Astrocyte (in vitro differentiated cells and primary cell): ENCODE measurements around the gene MFSD1. TPM values are rescaled to one million over a fixed set of nuclear protein-coding genes. Genes with fewer than 3 reads are reported as not detected.

Experiments
- DNase-seq: peaks from one replicate; pipeline ENCODE4 v3.0.0-alpha.2; 2010; ENCODE audit warnings: low read depth
- FAIRE-seq: peaks from 2 replicates; lab custom pipeline; 2011; peaks lifted over from hg19 to GRCh38; lab: Jason Lieb, UNC
- H2AFZ ChIP-seq: 2 replicates; pipeline ENCODE4 v1.6.0; 2012; ENCODE audit warnings: low read depth, low read length, inconsistent platforms
- H3K27ac ChIP-seq: 2 replicates; pipeline ENCODE4 v1.5.1; 2011; ENCODE audit warnings: low read depth, low read length, inconsistent platforms
- H3K27me3 ChIP-seq: 2 replicates; pipeline ENCODE4 v1.6.0; 2011; ENCODE audit warnings: low read length, inconsistent platforms; ENCODE audit not compliant: insufficient read depth
- H3K36me3 ChIP-seq: 2 replicates; pipeline ENCODE4 v1.5.1; 2011; ENCODE audit warnings: low read length, inconsistent platforms; ENCODE audit not compliant: insufficient read depth
- H3K4me1 ChIP-seq: 2 replicates; pipeline ENCODE4 v1.5.1; 2011; ENCODE audit warnings: low read length, inconsistent platforms; ENCODE audit not compliant: insufficient read depth
- H3K4me2 ChIP-seq: 2 replicates; pipeline ENCODE4 v1.6.0; 2012; ENCODE audit warnings: low read length, inconsistent platforms
- H3K4me3 ChIP-seq: 2 replicates; pipeline ENCODE4 v1.5.1; 2011; ENCODE audit warnings: low read depth, mild to moderate bottlenecking, low read length, inconsistent platforms; ENCODE audit not compliant: insufficient read depth
- H3K79me2 ChIP-seq: 2 replicates; pipeline ENCODE4 v1.6.0; 2012; ENCODE audit warnings: mild to moderate bottlenecking, low read length, inconsistent platforms; ENCODE audit not compliant: insufficient read depth
- H3K9ac ChIP-seq: 2 replicates; pipeline ENCODE4 v1.6.0; 2012; ENCODE audit warnings: mild to moderate bottlenecking, low read length, inconsistent platforms
- H3K9me3 ChIP-seq: 2 replicates; pipeline ENCODE4 v1.5.1; 2012; ENCODE audit warnings: low read depth, mild to moderate bottlenecking, low read length, inconsistent platforms; ENCODE audit not compliant: insufficient read depth
- H4K20me1 ChIP-seq: 2 replicates; pipeline ENCODE4 v1.6.0; 2012; ENCODE audit warnings: low read length, inconsistent platforms; ENCODE audit not compliant: insufficient read depth
- H3K27ac Mint-ChIP-seq: one replicate; pipeline ENCODE4 v1.8.0; 2021; ENCODE audit warnings: mild to moderate bottlenecking, mixed read lengths; ENCODE audit not compliant: unreplicated experiment
- H3K27me3 Mint-ChIP-seq: one replicate; pipeline ENCODE4 v1.8.0; 2021; ENCODE audit warnings: low read depth, mixed read lengths; ENCODE audit not compliant: unreplicated experiment
- H3K36me3 Mint-ChIP-seq: one replicate; pipeline ENCODE4 v1.8.0; 2021; ENCODE audit warnings: low read depth, mixed read lengths; ENCODE audit not compliant: unreplicated experiment
- H3K4me1 Mint-ChIP-seq: one replicate; pipeline ENCODE4 v1.8.0; 2021; ENCODE audit warnings: low read depth, mixed read lengths; ENCODE audit not compliant: unreplicated experiment
- H3K4me3 Mint-ChIP-seq: one replicate; pipeline ENCODE4 v1.8.0; 2021; ENCODE audit warnings: mild to moderate bottlenecking, moderate library complexity, mixed read lengths; ENCODE audit not compliant: unreplicated experiment
- H3K9me3 Mint-ChIP-seq: one replicate; pipeline ENCODE4 v1.8.0; 2021; ENCODE audit warnings: mild to moderate bottlenecking, mixed read lengths; ENCODE audit not compliant: unreplicated experiment
- EZH2 ChIP-seq: IDR thresholded peaks from 2 replicates; pipeline ENCODE4 v1.6.1; 2012; ENCODE audit warnings: mild to moderate bottlenecking, low read length, inconsistent platforms; ENCODE audit not compliant: insufficient read depth
- total RNA-seq: library from RNA; stranded (reverse); gene quantifications from 2 replicates; pipeline ENCODE4 v1.2.1, GENCODE V29; 2021
- TF ChIP-seq, protein P1 (sequence below): IDR thresholded peaks from 2 replicates; pipeline ENCODE4 v1.5.1; 2011; ENCODE audit warnings: low read depth, mild to moderate bottlenecking, inconsistent platforms, low read length, moderate library complexity; ENCODE audit not compliant: insufficient read depth

The MFSD1 gene
- total RNA-seq, 1 donor from 2014 or later, result 62.2 TPM

DNA sequence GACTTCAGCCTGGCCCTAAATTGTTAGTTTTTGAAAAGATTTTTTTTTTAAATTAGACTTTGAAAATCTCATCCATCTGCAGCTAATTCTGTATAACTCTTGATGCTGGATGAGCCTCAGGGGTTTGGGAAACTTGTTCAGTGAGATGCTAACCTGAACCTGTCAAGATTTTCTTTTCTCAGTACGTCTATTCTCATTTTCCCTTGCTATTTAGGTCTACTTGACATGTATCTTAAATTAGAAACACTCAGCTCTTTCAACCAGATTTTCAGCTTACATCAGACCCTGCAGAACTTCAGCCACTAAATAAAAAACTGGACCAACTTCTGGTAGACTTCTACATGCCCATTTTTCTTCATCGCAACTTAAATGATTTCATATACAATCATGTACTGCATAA, 61.4 kb downstream of the MFSD1 start:
- H3K27me3 Mint-ChIP-seq, result no peaks in the 10 kb centered on the region
- no peaks in the 10 kb centered on the region for H3K9me3 ChIP-seq
- FAIRE-seq (no peak), DNase-seq (no peak)
- no peak overlapping the region for H3K4me2 ChIP-seq
- H3K4me3 Mint-ChIP-seq, result no peak overlapping the region
- no peaks in the 10 kb centered on the region for H4K20me1 ChIP-seq
- no peaks in the 10 kb centered on the region for H3K27me3 ChIP-seq
- no peak overlapping the region for H3K4me3 ChIP-seq
- no peaks in the 10 kb centered on the region for H3K4me1 ChIP-seq
- no peak overlapping the region for H2AFZ ChIP-seq
- H3K27ac ChIP-seq, result no peak overlapping the region
- no peaks in the 10 kb centered on the region for H3K4me1 Mint-ChIP-seq
- no peak overlapping the region for H3K9ac ChIP-seq
- no peaks in the 10 kb centered on the region for H3K36me3 Mint-ChIP-seq
- no peaks in the 10 kb centered on the region for H3K36me3 ChIP-seq
- H3K9me3 Mint-ChIP-seq, result no peaks in the 10 kb centered on the region
- no peak overlapping the region for H3K27ac Mint-ChIP-seq
- no peaks in the 10 kb centered on the region for H3K79me2 ChIP-seq
- TF ChIP-seq, protein P1, sequence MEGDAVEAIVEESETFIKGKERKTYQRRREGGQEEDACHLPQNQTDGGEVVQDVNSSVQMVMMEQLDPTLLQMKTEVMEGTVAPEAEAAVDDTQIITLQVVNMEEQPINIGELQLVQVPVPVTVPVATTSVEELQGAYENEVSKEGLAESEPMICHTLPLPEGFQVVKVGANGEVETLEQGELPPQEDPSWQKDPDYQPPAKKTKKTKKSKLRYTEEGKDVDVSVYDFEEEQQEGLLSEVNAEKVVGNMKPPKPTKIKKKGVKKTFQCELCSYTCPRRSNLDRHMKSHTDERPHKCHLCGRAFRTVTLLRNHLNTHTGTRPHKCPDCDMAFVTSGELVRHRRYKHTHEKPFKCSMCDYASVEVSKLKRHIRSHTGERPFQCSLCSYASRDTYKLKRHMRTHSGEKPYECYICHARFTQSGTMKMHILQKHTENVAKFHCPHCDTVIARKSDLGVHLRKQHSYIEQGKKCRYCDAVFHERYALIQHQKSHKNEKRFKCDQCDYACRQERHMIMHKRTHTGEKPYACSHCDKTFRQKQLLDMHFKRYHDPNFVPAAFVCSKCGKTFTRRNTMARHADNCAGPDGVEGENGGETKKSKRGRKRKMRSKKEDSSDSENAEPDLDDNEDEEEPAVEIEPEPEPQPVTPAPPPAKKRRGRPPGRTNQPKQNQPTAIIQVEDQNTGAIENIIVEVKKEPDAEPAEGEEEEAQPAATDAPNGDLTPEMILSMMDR, result no peak
- no peak for TF ChIP-seq EZH2

DNA sequence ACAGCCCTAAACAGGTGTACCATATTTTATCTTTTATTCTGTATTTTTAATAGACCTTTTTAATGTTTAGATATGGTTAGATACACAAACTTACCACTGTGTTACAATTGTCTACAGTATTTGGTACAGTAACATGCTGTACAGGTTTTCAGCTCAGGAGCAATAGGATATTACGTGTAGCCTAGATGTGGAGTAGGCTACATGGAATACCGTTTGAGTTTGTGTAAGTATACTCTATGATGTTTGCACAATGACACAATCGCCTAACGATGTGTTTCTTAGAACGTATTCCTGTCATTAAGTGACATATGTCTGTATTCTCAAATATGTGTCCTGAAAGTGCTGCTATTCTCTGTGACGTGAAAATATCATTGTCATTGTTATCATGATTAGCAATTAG, 62.6 kb downstream of the MFSD1 start:
- FAIRE-seq, result no peak

GRCh38 chr3:158875700-158876099, 73.8 kb downstream of the MFSD1 start:
- no peak overlapping the region for H3K27ac Mint-ChIP-seq
- DNase-seq (no peak), FAIRE-seq (no peak)
- no peak for TF ChIP-seq EZH2
- TF ChIP-seq, protein P1, result no peak
- H3K36me3 Mint-ChIP-seq, result no peaks in the 10 kb centered on the region
- no peak overlapping the region for H3K4me3 Mint-ChIP-seq
- Histone ChIP-seq H3K4me1 (no peaks in the 10 kb centered on the region), H3K9me3 (no peaks in the 10 kb centered on the region), H2AFZ (no peak overlapping the region), H3K79me2 (no peaks in the 10 kb centered on the region), H4K20me1 (no peaks in the 10 kb centered on the region), H3K36me3 (no peaks in the 10 kb centered on the region), H3K9ac (no peak overlapping the region), H3K27me3 (peaks cover 3% of the 10 kb centered on the region), H3K4me2 (no peak overlapping the region), H3K27ac (no peak overlapping the region), H3K4me3 (no peak overlapping the region)
- no peaks in the 10 kb centered on the region for H3K4me1 Mint-ChIP-seq
- H3K27me3 Mint-ChIP-seq, result peaks cover 12% of the 10 kb centered on the region
- no peaks in the 10 kb centered on the region for H3K9me3 Mint-ChIP-seq

More for the DNA sequence above, 62.6 kb downstream of the MFSD1 start:
- H3K9me3 ChIP-seq, result no peaks in the 10 kb centered on the region
- Mint-ChIP-seq H3K9me3 (no peaks in the 10 kb centered on the region), H3K27ac (no peak overlapping the region), H3K27me3 (peaks cover 5% of the 10 kb centered on the region), H3K4me1 (no peaks in the 10 kb centered on the region), H3K4me3 (no peak overlapping the region), H3K36me3 (no peaks in the 10 kb centered on the region)
- no peak for DNase-seq
- TF ChIP-seq, protein P1, result no peak
- TF ChIP-seq EZH2, result no peak
- no peak overlapping the region for H3K4me2 ChIP-seq
- H3K27ac ChIP-seq, result no peak overlapping the region
- no peak overlapping the region for H2AFZ ChIP-seq
- no peaks in the 10 kb centered on the region for H3K79me2 ChIP-seq
- no peaks in the 10 kb centered on the region for H3K36me3 ChIP-seq
- no peaks in the 10 kb centered on the region for H3K4me1 ChIP-seq
- no peaks in the 10 kb centered on the region for H3K27me3 ChIP-seq
- no peaks in the 10 kb centered on the region for H4K20me1 ChIP-seq
- H3K9ac ChIP-seq, result no peak overlapping the region
- H3K4me3 ChIP-seq, result no peak overlapping the region

Other genes with a start within 250 kb of the MFSD1 start
- 14.3 and 15.5 TPM in 2 replicates for gene MLF1, start 230.9 kb upstream of the MFSD1 start, total RNA-seq
- gene GFM1, start 157.5 kb upstream of the MFSD1 start, total RNA-seq, result 32.6 and 37.6 TPM in 2 replicates
- gene LXN, start 129.4 kb upstream of the MFSD1 start, total RNA-seq, result 18.1 and 24.0 TPM in 2 replicates
- gene RARRES1, start 69.6 kb upstream of the MFSD1 start, total RNA-seq, result 1.2 and 3.2 TPM in 2 replicates